Measurements from ENCODE around the gene SKP1. TPM values are rescaled to one million over a fixed set of nuclear protein-coding genes. Genes with fewer than 3 reads are reported as not detected.
A peak's percentile ranks its signal among the peaks of the same experiment; 100 is the strongest.

Gene SKP1
- total RNA-seq, 1 experiment from 2014 or later, result 415 TPM

- ChIA-PET POLR2A (interaction anchor here (1.2 to 6.2 kb wide), 3 partner anchors 12 to 105 kb away, joined by 3 to 55 read pairs (median 5); partner anchors contain the start of gene SKP1), CTCF (interaction anchor here (0.7 to 19.8 kb wide), 5 partner anchors 8 to 119 kb away, joined by 3 to 867 read pairs (median 4); no protein-coding TSS in a partner anchor)
- intact Hi-C loops (cut with micrococcal nuclease), result no loop called here
- H3K4me1 Mint-ChIP-seq (ENCODE audit: insufficient read depth, unreplicated experiment), result peaks cover 13% of the 10 kb centered on the region
- no peaks in the 10 kb centered on the region for H3K27me3 Mint-ChIP-seq (ENCODE audit: insufficient read depth, unreplicated experiment)
- H3K27ac Mint-ChIP-seq (ENCODE audit: low read depth, unreplicated experiment), result peak overlapping the region; percentile 88
- no peaks in the 10 kb centered on the region for H3K9me3 Mint-ChIP-seq (ENCODE audit: unreplicated experiment)
- BruUV-seq (replicated peaks), result no TSS peak
- DNase-seq (ENCODE audit: unreplicated experiment), result no peak
- H3K36me3 Mint-ChIP-seq (ENCODE audit: insufficient read depth, unreplicated experiment), result peaks cover 92% of the 10 kb centered on the region
- H3K4me3 Mint-ChIP-seq (ENCODE audit: unreplicated experiment), result no peak overlapping the region
- no peak for TF ChIP-seq CTCF (IDR thresholded peaks at IDR 0.05; ENCODE audit: unreplicated experiment)
These were observed 27.7 kb downstream of the SKP1 start for GRCh38 chr5:134148986-134149539.

- H3K27me3 Mint-ChIP-seq (ENCODE audit: insufficient read depth, unreplicated experiment), result no peaks in the 10 kb centered on the region
- peaks cover 13% of the 10 kb centered on the region for H3K4me1 Mint-ChIP-seq (ENCODE audit: insufficient read depth, unreplicated experiment)
- ChIA-PET POLR2A (interaction anchor here (1.2 kb wide), 1 partner anchor 104 kb away, joined by 3 read pairs; no protein-coding TSS in a partner anchor), CTCF (interaction anchor here (0.7 to 19.8 kb wide), 5 partner anchors 8 to 696 kb away, joined by 3 to 867 read pairs (median 19); no protein-coding TSS in a partner anchor)
- no peak for DNase-seq (ENCODE audit: unreplicated experiment)
- intact Hi-C loops (cut with micrococcal nuclease), result no loop called here
- no peak for TF ChIP-seq CTCF (IDR thresholded peaks at IDR 0.05; ENCODE audit: unreplicated experiment)
- H3K9me3 Mint-ChIP-seq (ENCODE audit: unreplicated experiment), result no peaks in the 10 kb centered on the region
- no peak overlapping the region for H3K27ac Mint-ChIP-seq (ENCODE audit: low read depth, unreplicated experiment)
- peaks cover 92% of the 10 kb centered on the region for H3K36me3 Mint-ChIP-seq (ENCODE audit: insufficient read depth, unreplicated experiment)
- BruUV-seq (replicated peaks), result no TSS peak
- no peak overlapping the region for H3K4me3 Mint-ChIP-seq (ENCODE audit: unreplicated experiment)
These were observed 28.4 kb downstream of the SKP1 start for GRCh38 chr5:134148316-134148715.

GRCh38 chr5:134146651-134147518 lies 29.9 kb downstream of the SKP1 start:
- no peak for TF ChIP-seq CTCF (IDR thresholded peaks at IDR 0.05; ENCODE audit: unreplicated experiment)

More at GRCh38 chr5:134146651-134147518, 29.9 kb downstream of the SKP1 start:
- ChIA-PET CTCF (interaction anchor here (0.5 to 19.8 kb wide), 25 partner anchors 8 to 1036 kb away, joined by 3 to 867 read pairs (median 4); no protein-coding TSS in a partner anchor), POLR2A (interaction anchor here (1.0 to 1.3 kb wide), 6 partner anchors 10 to 107 kb away, joined by 3 to 6 read pairs (median 5); no protein-coding TSS in a partner anchor)
- no TSS peak for BruUV-seq (replicated peaks)
- Mint-ChIP-seq H3K4me3 (ENCODE audit: unreplicated experiment) (no peak overlapping the region), H3K27ac (ENCODE audit: low read depth, unreplicated experiment) (peak overlapping the region; percentile 33), H3K36me3 (ENCODE audit: insufficient read depth, unreplicated experiment) (peaks cover 81% of the 10 kb centered on the region), H3K4me1 (ENCODE audit: insufficient read depth, unreplicated experiment) (peaks cover 7% of the 10 kb centered on the region), H3K27me3 (ENCODE audit: insufficient read depth, unreplicated experiment) (no peaks in the 10 kb centered on the region), H3K9me3 (ENCODE audit: unreplicated experiment) (no peaks in the 10 kb centered on the region)
- DNase-seq (ENCODE audit: unreplicated experiment), result no peak
- intact Hi-C loops (cut with micrococcal nuclease), result no loop called here
